Activated B cell treated with CpG ODN at 0.5 μM for 24 hours (primary cell): ENCODE measurements around the gene SLC8A1. TPM values are rescaled to one million over a fixed set of nuclear protein-coding genes. Genes with fewer than 3 reads are reported as not detected.

Experiments
- ATAC-seq: fragments of 200-7000 bp; cut with Tn5 transposase; one replicate; pipeline ENCODE4 v1.10.0; 2021; ENCODE audit warnings: low read depth, mild to moderate bottlenecking, moderate library complexity
- CTCF ChIA-PET: fragments of 350-600 bp; sonication (Branson Sonifier 250); formaldehyde crosslinking; loops from one replicate; lab custom pipeline; 2021; ENCODE audit warnings: antibody characterized with exemption; lab: Charles Lee
- POLR2A ChIA-PET: fragments of 350-600 bp; sonication (Branson Sonifier 250); formaldehyde crosslinking; loops from one replicate; lab custom pipeline; 2021; ENCODE audit warnings: antibody characterized with exemption; lab: Charles Lee
- DNase-seq: peaks from one replicate; pipeline ENCODE4 v3.0.0; 2022
- H3K27ac Mint-ChIP-seq: one replicate; pipeline ENCODE4 v1.8.0; 2020; ENCODE audit warnings: mixed read lengths
- H3K27me3 Mint-ChIP-seq: one replicate; pipeline ENCODE4 v1.8.0; 2021; ENCODE audit warnings: mixed read lengths
- H3K36me3 Mint-ChIP-seq: one replicate; pipeline ENCODE4 v1.8.0; 2021; ENCODE audit warnings: low read depth, mixed read lengths
- H3K4me1 Mint-ChIP-seq: one replicate; pipeline ENCODE4 v1.8.0; 2021; ENCODE audit warnings: mixed read lengths
- H3K4me3 Mint-ChIP-seq: one replicate; pipeline ENCODE4 v1.8.0; 2020; ENCODE audit warnings: mild to moderate bottlenecking, mixed read lengths
- H3K9me3 Mint-ChIP-seq: one replicate; pipeline ENCODE4 v1.8.0; 2020; ENCODE audit warnings: mixed read lengths
- intact Hi-C: fragments of 100-400 bp; cut with micrococcal nuclease; formaldehyde crosslinking; loops from one replicate; pipeline ENCODE4 v1.15.1; 2024
- total RNA-seq: library from RNA; stranded (reverse); gene quantifications from 2 replicates; pipeline ENCODE4 v1.2.3, GENCODE V29; 2022
- TF ChIP-seq, protein P1 (sequence below): fragments of 200-600 bp; IDR thresholded peaks from one replicate; pipeline ENCODE4 v1.8.0; 2022; ENCODE audit warnings: antibody characterized with exemption, mild to moderate bottlenecking

The SLC8A1 gene
- total RNA-seq, 1 donor from 2014 or later: 0.04 TPM

DNA sequence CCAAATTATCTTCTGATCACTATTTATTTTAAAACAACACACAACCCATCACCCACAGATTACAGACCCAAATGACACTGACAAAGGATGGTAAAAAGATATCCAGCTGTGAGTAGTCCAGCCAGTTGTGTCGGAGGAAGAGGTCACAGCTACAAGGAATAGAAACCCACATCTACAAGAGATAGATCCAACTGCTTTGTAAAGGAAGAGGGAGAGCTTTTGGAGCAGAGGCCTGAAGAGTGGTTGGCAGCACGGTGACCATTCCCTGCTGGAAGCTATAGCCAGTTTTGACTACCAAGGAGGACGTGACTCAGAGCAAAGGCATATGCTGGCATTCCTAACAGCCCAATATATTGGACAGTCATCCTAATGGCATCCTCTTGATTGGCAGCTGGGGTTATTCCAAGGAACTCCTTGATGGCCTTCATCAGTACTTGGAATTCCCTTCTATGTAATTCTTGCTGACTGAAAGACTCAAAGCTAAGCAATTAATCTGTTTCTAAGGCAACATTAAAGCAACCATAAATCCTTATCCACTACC is 17.1 kb downstream of the SLC8A1 start:
- DNase-seq (no peak), ATAC-seq (no peak)
- intact Hi-C loops: no loop called here
- Mint-ChIP-seq H3K27ac (no peak overlapping the region), H3K9me3 (no peaks in the 10 kb centered on the region), H3K36me3 (no peaks in the 10 kb centered on the region), H3K4me3 (no peak overlapping the region), H3K27me3 (no peaks in the 10 kb centered on the region), H3K4me1 (no peaks in the 10 kb centered on the region)
- TF ChIP-seq, protein P1, sequence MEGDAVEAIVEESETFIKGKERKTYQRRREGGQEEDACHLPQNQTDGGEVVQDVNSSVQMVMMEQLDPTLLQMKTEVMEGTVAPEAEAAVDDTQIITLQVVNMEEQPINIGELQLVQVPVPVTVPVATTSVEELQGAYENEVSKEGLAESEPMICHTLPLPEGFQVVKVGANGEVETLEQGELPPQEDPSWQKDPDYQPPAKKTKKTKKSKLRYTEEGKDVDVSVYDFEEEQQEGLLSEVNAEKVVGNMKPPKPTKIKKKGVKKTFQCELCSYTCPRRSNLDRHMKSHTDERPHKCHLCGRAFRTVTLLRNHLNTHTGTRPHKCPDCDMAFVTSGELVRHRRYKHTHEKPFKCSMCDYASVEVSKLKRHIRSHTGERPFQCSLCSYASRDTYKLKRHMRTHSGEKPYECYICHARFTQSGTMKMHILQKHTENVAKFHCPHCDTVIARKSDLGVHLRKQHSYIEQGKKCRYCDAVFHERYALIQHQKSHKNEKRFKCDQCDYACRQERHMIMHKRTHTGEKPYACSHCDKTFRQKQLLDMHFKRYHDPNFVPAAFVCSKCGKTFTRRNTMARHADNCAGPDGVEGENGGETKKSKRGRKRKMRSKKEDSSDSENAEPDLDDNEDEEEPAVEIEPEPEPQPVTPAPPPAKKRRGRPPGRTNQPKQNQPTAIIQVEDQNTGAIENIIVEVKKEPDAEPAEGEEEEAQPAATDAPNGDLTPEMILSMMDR: no peak
- CTCF ChIA-PET: no interaction called here
- POLR2A ChIA-PET: no interaction called here

DNA sequence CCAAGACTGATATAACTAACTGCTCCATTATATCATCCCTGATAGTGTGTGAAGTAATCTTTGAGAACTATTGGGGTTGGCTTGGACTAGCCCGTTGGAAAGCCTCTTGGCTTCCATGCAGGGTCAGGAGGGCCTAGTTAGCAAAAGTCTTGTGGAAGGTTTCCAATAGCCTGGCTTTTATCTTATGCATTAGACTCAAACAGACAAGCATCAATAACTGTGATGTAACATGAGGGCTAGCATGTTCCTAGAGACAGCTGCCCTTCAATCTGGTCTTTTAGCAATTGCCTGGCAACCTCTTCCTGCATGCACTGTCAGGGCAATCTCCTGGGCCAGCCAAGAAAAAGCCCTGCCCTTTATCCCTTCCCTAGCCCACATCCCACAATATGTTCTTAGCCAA is 18.2 kb downstream of the SLC8A1 start:
- CTCF ChIA-PET: no interaction called here
- Mint-ChIP-seq H3K27me3 (no peaks in the 10 kb centered on the region), H3K27ac (no peak overlapping the region), H3K4me1 (no peaks in the 10 kb centered on the region), H3K9me3 (no peaks in the 10 kb centered on the region), H3K4me3 (no peak overlapping the region), H3K36me3 (no peaks in the 10 kb centered on the region)
- intact Hi-C loops: no loop called here
- ATAC-seq: no peak
- POLR2A ChIA-PET: no interaction called here
- no peak for DNase-seq
- TF ChIP-seq, protein P1: no peak

DNA sequence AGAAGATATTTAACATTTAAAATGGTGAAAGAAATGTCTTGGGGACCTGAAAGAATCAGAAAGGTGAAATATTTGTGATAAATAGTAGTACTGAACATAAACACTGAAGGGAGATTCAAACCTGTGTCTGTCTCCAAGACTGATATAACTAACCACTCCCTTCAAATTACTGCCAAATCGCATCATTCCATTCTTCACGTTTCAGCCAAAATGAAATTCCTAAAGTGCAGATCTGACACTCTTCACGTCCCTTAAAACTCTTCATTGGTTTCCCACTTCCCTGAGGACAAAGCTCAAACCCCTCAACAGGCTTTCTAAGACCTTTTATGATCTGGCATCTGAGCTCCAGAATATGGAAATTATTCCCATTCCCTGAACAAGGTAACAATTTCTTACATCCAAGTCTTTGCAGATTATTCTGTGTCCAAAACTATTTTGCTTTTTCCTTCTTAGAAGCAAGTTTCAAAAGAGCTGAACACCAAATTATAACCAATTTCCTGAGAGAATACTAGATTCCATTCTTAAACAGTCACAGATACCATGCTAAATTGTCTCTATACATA is 18.9 kb downstream of the SLC8A1 start:
- CTCF ChIA-PET: no interaction called here
- Mint-ChIP-seq H3K4me3 (no peak overlapping the region), H3K27me3 (no peaks in the 10 kb centered on the region), H3K36me3 (no peaks in the 10 kb centered on the region), H3K27ac (no peak overlapping the region), H3K9me3 (no peaks in the 10 kb centered on the region), H3K4me1 (no peaks in the 10 kb centered on the region)
- intact Hi-C loops: no loop called here
- TF ChIP-seq, protein P1: no peak
- POLR2A ChIA-PET: no interaction called here
- DNase-seq (no peak), ATAC-seq (no peak)

DNA sequence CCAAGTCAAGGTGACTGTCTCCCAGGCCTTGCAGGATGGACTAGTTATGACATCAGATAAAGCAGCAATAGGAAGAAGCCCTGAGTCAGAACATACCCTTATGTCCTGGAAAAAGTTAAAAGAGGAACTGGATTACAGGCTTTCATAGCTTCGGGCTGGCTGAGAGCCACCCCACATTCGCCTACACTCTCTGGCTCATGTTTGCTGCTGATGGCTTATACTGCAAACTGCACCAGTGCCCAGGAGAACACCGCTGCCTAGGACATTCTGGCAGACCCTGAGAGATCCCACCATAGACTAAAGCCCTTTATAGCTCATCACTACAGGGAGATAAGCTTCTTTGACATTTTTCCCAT is 20.3 kb downstream of the SLC8A1 start:
- Mint-ChIP-seq H3K36me3 (no peaks in the 10 kb centered on the region), H3K4me1 (no peaks in the 10 kb centered on the region), H3K27ac (no peak overlapping the region), H3K4me3 (no peak overlapping the region), H3K27me3 (no peaks in the 10 kb centered on the region), H3K9me3 (no peaks in the 10 kb centered on the region)
- ChIA-PET POLR2A (no interaction called here), CTCF (no interaction called here)
- intact Hi-C loops: no loop called here
- no peak for ATAC-seq
- TF ChIP-seq, protein P1: no peak
- no peak for DNase-seq

DNA sequence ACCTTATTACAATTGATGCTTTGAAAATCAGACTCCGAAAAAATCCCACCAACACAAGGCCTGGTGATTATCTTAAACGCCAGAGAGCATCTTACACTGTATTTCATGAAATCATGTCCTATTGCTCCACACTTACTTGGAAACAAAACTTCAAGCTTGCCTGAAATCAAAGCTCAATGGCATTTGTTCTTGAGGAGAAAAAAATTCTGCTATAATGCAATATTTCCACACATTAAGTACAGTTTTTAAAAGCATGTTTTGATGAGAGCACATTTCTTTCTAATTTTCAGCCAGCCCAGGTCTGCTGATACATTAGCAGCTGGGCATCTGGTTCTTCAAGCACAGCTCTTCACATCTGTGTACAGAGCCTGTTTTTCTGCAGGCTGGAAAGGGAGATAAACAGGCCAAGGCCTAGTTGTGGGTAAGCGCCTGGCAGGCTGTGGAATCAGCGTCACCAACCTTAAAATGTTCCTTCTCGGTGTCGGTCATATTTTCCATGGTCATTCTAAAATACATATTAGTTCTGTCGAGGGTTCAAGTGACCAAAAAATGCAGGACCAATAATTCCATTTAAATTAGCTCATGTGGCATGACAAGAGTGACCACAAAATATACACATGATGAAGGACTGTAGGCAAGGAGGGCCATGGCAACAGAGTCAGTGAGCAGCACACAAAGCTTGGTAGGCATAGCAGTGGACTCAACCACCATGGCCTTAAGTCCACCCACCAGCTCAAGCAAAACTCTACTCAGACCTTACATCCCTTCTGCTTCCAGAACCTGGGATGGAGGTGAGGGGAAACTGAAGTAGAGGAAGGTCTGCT is 20.9 kb downstream of the SLC8A1 start:
- H3K4me3 Mint-ChIP-seq: no peak overlapping the region
- H3K4me1 Mint-ChIP-seq: no peaks in the 10 kb centered on the region
- CTCF ChIA-PET: no interaction called here
- ATAC-seq (no peak), DNase-seq (no peak)
- H3K36me3 Mint-ChIP-seq: no peaks in the 10 kb centered on the region
- no peak overlapping the region for H3K27ac Mint-ChIP-seq
- TF ChIP-seq, protein P1: no peak
- intact Hi-C loops: no loop called here
- no peaks in the 10 kb centered on the region for H3K27me3 Mint-ChIP-seq
- POLR2A ChIA-PET: no interaction called here
- H3K9me3 Mint-ChIP-seq: no peaks in the 10 kb centered on the region
